ENCODE measurements around the gene PLEKHO2.

DNA sequence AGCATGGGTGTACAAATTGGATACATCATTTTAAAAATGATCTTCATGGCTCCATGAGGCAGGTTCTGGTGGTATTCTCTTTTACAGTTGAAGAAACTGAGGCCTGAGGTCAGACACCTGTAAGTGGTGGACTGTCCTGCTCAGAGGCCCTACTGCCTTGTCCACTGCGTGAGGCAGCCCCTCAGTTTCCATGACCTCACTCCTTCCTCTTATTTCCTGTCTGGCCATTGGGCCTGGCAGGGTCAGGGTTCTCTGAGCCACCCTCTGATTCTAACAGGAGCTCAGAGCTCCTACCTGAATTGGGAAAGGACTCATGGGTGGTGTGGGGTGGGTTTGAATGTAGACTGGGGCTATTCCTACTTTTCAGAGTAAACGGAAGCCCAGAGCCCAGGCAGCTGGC lies 17.5 kb downstream of the PLEKHO2 start:
- TF ChIP-seq EZH2 (IDR thresholded peaks at IDR 0.05; ENCODE audit: borderline replicate concordance) (no peak), EZH2phosphoT487 (IDR thresholded peaks at IDR 0.05; ENCODE audit: low read depth, severe bottlenecking, unreplicated experiment) (no peak)
- TF ChIP-seq, protein P1, sequence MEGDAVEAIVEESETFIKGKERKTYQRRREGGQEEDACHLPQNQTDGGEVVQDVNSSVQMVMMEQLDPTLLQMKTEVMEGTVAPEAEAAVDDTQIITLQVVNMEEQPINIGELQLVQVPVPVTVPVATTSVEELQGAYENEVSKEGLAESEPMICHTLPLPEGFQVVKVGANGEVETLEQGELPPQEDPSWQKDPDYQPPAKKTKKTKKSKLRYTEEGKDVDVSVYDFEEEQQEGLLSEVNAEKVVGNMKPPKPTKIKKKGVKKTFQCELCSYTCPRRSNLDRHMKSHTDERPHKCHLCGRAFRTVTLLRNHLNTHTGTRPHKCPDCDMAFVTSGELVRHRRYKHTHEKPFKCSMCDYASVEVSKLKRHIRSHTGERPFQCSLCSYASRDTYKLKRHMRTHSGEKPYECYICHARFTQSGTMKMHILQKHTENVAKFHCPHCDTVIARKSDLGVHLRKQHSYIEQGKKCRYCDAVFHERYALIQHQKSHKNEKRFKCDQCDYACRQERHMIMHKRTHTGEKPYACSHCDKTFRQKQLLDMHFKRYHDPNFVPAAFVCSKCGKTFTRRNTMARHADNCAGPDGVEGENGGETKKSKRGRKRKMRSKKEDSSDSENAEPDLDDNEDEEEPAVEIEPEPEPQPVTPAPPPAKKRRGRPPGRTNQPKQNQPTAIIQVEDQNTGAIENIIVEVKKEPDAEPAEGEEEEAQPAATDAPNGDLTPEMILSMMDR (IDR thresholded peaks at IDR 0.05; ENCODE audit: poor library complexity), result no peak

All from hepatocyte (in vitro differentiated cells).